GM19397 (cell line): Measurements from ENCODE around the gene NEDD4L.

Experiments used
- ATAC-seq: cut with Tn5 transposase; IDR thresholded peaks from one replicate; pipeline ENCODE4 v1.9.1; 2021; ENCODE audit warnings: mild to moderate bottlenecking, moderate library complexity; ENCODE audit not compliant: unreplicated experiment

Gene NEDD4L

DNA sequence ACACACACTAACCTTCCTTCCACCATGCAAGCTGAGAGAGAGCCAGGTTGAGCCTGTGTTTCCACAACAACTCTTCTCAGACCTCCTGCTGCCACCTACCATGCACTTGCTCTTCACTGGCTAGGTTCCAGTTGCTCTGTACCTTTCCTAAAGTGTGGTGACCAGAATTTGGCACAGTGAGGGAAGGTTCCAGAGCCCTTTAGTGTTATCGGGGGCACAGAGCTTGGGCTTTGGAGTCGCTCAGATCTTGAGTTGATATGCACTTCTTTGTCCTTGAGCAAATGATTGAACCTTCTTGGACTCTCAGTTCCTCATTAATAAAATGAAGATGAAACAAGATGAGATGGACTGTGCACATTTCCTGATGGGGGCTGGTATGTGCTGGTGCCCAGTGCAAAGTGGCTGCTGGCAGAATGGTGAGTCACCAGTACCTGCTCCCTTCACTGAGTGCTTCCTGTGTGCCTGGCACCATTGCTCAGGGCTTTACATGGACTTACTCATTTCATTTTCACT lies 47.1 kb downstream of the NEDD4L start:
- peak; percentile 78 for ATAC-seq

DNA sequence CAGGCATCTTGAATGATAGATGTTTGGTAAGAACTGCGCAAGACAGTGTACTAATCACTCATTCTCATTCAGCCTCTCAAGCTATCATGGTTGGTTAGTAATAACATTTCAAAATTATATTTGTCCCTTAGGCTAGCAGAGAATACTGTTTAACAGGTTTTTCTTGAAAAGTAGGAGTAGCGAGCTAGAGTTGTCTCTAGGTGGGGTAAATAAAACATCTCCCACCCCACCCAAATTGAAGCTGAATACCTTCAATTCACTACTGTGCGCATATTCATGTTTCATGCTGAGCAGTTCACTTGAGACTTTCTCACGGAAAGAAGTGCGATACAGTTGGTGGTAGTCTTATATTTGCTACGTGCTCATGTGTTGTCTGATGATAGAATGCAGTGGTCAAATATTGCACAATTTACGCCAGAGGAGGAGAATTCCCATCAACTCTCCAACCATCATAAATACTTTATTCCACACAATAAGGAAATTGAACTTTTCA lies 49.3 kb downstream of the NEDD4L start:
- ATAC-seq: no peak

DNA sequence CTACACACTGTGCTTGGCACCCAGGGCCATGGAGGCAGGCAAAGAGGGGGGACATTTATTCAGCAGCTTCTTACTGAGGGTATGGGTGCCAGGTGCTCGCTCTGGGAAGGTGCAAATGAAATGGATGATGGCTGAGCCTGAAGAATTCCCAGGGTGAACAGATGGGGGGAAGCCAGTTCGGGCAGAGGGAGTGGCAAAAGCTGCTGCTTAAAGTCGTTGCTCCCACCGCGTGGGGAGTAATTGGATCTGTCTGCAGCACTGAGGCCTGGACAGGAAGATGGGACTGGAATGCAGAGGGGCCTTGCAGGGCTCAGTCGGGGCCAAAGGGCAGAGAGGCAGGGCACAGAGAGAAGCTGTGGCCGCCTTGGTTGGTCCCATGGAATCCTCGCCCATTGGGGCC lies 51.2 kb downstream of the NEDD4L start:
- ATAC-seq: no peak

DNA sequence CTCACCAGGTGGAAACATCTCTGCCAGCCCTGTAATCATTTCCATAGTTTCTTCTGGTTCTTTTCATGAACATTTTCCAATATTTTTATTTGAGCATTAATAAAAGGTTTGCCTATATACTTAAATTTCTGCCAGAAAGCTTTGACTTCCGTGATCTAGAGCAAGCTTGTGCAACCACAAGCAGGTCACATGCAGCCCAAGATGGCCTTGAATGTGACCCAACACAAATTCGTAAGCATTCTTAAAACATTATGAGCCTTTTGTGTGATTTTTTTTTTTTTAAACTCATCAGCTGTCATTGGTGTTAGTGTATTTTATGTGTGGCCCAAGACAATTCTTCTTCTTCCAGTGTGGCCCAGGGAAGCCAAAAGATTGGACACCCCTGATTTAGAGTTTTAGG lies 51.6 kb downstream of the NEDD4L start:
- ATAC-seq: no peak

DNA sequence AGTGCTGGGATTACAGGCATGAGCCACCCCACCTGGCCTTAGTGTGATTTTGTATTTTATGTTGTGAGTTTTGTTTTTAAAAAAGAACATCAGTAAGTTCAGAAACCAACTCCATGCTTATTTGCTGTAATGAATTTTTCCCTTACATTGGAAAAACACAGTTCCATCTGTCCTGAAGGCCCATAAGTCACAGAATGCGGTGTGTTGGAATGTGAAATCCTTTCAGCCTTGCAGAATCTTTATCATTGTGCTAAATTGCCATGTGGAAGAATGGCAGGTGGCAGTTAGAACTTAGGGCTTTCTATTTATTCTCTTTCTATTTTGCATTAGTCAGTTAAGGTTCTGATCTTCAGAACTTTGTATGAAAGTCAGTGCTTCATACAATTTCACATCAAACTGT lies 52.6 kb downstream of the NEDD4L start:
- ATAC-seq: no peak

DNA sequence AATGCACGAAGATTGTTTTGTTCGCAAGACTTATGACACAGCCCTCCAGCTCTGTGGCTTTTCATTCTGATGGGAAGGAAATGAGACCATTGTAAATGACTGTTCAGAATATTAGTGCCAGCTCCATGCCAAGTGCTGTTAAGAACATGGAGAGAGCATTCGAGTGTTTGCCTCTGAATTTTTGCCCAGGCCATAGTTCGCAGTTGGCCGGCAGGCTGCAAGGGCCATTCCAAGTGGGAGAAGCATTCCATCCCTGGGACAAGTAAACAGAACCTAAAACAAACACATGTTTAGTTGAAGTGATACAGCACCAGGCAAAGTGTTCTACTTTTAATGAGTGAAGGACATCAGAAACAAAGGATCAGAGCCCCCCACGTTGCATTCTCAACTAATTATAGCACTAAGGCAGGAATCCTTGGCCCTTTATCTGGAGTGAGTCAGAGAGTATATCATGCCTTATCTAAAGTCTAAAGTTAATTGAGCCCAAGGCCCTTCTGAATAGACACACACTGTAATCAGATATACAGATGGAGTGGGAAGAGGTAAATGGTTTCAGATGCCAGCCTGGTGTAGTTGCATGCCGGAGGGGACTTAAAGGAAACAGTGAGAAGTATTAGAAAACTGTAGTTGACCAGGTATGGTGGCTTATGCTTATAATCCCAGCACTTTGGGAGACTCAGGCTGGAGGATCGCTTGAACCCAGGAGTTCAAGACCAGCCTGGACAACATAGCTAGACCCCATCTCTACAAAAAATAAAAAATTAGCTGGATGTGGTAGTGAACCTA lies 53.3 kb downstream of the NEDD4L start:
- ATAC-seq: no peak

DNA sequence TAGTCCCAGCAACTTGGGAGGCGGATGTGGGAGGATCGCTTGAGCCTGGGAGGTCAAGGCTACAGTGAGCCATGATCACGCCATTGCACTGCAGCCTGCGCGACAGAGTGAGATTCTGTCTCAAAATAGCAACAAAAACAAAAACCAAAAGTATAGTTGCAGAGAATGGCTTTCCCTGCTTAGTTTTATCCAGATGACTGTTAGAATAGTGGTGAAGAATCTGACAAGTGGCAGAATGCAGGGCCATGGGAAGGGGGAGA lies 53.8 kb downstream of the NEDD4L start:
- no peak for ATAC-seq

DNA sequence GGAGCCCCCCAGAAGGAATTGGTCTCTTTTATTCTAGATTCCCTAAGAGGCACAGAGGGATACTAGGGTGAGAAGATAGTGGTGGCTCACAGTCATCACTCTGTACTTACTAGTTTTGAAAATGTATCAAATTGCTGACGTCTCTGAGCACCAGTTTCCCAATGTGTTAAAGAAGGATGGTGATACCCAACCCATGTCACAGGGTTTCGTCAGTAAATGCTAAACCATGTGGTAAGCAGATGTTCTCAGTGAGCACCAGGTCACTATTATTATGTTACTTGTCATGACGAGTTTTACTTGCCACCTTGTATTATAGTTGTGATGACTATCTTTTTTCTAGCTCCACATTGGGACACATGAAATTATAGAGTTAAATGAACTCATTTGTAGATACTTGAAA lies 54.7 kb downstream of the NEDD4L start:
- ATAC-seq: no peak

DNA sequence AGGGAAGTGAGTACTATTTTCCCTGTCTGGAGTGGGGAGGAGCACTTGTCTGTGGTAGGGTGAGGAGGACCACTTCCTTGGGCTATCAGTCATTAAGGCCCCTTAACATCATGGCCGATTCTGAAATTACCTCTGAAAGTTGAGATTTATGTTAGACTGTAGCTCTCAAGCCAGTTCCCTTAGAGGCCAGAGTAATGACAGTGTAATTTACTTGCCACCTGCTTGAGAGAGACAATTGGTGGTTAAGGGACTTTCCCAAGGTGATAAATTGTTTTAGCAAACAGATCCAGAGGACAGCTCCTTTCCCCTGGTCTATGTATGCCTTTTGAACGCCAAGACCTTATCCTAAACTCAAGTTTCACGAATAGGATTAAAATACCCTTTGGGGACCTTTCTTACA lies 56.1 kb downstream of the NEDD4L start:
- no peak for ATAC-seq

DNA sequence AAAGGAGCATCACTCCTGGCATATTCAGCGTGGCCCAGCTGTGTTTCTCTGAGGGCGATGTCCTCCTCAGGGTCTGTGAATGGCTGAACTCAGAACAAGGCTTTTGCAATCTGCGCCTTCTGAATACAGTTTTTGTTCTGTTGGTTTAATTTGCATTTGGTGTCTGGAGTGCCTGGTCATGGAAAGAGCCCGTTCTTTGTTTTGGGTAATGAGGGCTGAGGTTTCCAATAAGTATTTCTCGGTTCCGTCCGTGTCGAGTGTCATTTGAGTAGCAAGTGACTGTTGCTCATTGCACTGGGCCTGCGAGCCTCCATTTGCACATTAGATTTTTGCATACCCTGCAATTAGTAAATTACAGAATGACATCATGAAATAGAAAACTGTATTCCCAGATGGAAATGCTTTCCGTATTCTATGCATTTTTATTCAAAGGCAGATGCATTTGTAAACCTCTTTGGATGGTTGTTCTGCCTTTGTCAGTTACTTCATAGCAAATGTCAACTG lies 57.3 kb downstream of the NEDD4L start:
- no peak for ATAC-seq

DNA sequence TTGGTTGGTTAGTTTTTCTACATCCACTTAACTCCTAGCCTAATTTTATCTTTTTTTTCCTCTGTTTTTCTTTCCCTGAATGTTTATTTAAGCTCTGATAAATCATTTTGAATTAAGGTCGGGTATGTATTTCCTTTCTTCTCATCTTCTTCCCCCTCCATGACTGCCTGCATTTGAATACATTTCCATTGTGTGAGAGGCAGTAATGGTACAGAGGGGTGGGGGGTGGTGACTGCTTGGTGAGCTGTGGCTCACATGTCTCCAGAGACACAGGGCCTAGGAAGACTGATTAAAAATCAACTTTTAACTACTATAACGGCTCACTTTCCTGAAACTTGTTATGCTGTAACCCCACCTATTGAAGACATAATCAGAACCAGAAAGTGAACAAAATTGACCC lies 58.0 kb downstream of the NEDD4L start:
- no peak for ATAC-seq

DNA sequence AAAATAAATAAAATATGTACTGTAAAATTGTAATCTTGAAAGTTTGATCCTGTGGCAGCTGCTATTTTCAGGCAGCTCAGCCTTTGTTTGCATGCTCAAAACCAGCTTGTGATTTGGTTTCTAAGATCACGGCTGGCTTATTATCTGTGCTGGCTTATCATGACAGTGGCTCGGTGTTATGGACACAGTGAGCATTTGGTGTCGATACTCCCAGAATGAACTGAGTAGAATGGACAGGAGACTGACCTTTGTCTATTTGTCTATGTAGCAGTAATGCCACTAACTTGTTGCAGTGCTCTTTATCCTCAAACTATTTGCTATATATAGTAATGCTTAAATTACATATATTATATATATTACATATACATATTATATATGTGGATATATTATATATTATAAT lies 58.8 kb downstream of the NEDD4L start:
- ATAC-seq: no peak

DNA sequence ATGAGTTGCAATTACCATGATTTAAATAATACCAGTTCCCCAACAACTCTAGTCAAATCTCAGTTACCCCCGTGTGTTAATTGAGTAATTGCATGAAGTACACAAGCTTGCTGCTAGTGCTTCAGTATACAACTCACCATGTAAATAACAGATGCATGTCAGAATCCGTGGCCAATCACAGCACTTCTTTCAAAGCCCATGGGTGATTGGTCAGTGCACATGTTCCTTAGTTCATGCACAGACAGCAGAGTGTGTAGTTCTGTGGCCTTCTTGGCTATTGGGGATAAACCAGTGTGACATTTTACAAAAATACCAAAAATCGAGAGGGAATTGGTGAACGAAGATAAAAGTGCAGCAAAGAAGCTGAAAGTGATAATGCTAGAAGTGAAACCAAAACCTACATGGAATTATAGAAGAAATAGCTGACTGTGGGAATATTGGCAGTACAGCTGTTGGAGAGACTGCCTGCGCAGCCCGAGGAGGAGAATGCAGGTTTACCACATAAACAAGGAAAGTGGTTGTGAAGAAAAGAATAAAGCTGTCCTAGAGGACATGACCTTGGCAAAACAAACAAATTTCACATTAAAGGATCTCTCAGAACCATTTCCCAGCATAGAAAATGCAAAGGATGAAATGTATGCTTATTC lies 59.4 kb downstream of the NEDD4L start:
- no peak for ATAC-seq

DNA sequence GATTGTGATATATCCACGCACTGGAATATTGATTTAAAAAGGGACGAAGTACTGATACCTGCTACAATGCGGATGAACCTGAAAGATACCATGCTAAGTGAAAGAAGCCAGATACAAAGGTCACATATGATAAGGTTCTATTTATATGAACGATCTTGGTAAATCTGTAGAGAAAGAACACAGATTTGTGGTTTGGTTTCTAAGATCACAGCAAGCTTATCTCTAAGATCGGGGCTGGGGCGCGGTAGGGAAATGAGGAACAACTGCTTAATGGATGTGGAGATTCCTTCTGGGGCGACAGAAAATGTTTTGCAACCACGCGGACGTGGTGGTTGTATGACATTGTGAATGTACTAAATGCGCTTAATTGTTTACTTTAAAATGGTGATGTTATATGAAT lies 60.1 kb downstream of the NEDD4L start:
- no peak for ATAC-seq

DNA sequence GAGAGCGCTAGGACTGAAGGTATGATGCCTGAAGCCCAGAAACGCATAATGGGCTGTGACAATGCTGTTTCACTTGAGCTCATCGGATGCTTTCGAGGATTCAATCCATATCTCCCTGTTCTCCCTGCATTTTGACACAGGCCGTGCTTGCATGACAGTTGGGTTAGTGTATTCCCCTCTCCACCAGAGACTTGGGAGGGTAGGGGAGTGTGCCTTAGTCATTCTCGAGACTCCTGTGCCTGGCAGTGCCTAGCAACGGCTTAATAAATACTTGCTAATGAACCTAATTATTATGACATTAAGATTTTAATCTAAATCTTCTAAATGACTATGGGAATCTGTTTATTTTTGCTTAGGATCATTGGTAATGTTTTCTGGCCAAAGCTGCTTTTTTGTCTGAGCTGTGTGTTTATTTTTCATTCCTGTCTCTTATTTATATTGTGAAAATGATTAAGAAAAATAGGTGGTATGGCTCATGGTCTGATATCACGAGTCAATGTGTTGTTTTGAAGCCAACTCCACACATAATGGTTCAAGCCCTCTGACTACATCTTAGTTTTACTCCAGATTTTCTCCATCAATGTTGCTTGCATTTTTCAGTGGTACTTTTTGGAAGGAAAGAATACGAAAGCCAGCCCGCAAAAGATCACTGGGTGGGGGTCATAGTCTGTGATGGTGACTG lies 61.3 kb downstream of the NEDD4L start:
- no peak for ATAC-seq

DNA sequence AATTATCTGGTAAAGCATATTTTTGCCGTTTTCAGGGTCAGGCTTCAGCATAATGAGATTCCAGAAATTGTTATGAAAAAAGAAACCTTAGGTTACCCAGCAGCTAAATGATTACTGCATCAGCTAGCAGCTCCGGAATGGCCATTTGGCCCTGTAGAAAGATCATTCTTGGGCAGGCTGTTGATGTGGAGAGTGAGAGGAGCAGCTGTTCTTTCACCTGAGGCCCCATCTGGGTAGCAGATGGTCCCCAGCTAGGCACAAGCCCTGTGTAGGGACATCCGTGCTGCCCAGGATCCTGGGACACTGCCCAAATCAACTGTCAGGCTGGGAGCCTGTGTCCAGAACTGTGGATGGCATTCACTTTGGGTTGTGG lies 61.8 kb downstream of the NEDD4L start:
- no peak for ATAC-seq

DNA sequence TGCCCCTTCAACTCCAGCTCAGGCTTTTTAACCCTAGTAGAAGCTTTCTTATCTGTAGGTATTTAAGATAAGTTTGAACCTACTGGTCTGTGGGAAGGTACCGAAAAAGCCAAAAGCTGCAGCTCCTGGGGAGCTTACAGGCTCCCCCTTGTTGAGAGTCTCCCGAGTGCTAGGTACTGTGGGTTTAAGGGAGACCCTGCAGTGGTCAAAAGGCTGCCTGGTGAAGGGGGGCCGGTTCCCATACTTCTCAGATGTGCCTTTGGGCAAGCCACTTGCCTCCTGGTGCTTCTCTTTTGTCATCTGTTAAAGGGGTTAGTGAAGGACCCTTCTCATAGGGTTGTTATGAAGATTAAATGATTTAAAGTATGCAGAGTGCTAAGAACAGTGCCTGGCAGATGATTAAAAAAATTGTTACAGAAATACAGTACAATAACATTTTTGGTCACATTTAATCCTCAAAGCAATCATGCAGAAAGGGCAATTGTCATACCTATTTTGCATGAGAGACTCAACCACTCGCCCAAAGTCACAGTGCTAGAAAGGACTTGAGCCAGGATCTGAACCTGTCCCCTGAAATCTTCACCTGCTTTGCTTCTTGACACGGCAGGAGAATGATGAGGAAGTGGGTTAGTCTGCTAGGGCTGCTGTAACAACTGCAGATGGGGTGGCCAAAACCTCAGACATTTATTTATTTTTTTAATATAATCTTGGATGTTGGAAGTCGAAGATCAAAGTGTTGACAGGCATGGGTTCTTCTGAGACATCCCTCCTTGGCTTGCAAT lies 62.5 kb downstream of the NEDD4L start:
- no peak for ATAC-seq

DNA sequence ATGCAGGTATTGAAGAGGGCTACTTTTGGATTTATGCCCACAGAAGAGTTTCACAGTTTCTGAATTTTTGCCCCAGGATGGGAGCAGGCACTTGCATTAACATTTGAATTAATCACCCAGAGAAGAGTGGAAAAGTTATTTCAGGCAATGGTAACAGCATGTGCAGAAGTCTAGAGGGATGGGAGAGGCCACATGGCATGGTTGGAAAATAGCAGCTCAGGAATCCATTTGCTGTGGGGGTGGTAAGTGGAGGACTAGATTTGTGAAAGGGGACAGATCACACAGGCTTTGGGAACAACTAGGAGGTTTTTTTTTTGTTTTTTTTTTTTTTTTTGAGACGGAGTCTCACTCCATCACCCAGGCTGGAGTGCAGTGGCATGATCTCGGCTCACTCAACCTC lies 65.2 kb downstream of the NEDD4L start:
- no peak for ATAC-seq

DNA sequence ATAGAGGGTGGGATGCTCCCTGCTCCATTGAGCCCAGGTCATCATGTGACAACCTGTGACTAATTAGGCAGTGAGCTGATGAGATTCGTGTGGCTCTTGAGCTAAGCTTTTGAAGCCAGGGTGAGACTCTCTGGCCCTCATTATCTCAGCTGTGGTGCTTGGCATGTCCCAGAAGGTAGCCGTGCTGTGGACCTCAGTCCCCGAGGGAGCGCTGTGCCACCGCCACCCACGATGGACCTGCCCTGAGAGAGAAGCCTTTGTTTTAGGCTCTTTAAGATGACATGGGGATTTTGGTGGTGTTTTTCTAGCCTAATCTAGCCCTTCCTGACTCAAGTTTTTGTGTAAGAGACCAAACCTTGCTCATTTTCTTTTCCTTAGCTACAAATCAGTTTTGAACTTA lies 66.4 kb downstream of the NEDD4L start:
- ATAC-seq: no peak

DNA sequence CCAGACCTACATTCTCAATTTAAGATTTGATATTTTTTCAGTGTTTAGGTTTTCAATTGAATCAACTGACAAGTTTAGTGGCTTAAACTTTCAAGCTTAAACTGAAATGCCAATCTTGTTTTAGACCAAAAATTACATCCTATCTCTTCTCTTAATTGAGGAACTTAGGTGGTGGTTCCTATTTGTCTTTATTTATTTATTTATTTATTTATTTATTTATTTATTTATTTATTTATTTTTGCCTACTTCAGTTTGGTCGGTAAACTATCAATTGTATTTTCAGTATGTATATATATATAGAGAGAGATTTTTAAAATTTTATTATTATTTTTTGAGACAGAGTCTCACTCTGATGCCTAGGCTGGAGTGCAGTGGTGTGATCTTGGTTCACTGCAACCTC lies 68.1 kb downstream of the NEDD4L start:
- no peak for ATAC-seq

DNA sequence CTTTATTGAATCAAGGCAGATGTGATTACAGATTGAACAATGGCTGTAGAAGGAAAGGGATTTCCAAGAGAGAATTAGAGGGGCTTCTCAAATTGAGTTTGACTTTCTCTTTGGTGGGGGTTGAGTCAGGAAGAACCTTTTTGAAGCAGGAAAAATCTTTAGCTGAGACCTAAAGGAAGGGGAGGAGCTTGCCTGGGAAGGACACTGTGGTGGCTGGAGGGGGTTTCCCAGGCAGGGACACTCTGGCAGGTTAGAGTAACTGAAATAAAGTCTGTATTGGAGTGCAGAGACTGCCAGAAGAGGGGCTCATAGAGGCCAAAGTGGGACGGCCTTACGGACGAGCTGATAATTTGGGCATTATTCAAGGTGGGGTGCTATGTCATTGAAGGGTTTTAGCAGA lies 69.3 kb downstream of the NEDD4L start:
- no peak for ATAC-seq
